ENCODE results near the gene SMG9. TPM values are rescaled to one million over a fixed set of nuclear protein-coding genes. Genes with fewer than 3 reads are reported as not detected.

The SMG9 gene
- total RNA-seq, 1 donor from 2014 or later = 35.0 TPM

- peaks cover 5% of the 10 kb centered on the region for H3K79me2 ChIP-seq (ENCODE audit: insufficient read depth, low read length)
- Mint-ChIP-seq H3K9me3 (ENCODE audit: unreplicated experiment) (peaks cover 2% of the 10 kb centered on the region), H3K27ac (ENCODE audit: unreplicated experiment) (peak overlapping the region; percentile 64), H3K27me3 (ENCODE audit: low read depth, unreplicated experiment) (peaks cover 13% of the 10 kb centered on the region), H3K4me1 (ENCODE audit: low read depth, unreplicated experiment) (peaks cover 32% of the 10 kb centered on the region), H3K36me3 (ENCODE audit: low read depth, unreplicated experiment) (no peaks in the 10 kb centered on the region), H3K4me3 (ENCODE audit: unreplicated experiment) (peak overlapping the region; percentile 70)
- peak overlapping the region; percentile 58 for H3K9ac ChIP-seq (ENCODE audit: low read length)
- H3K9me3 ChIP-seq (ENCODE audit: insufficient read depth, low read depth, low read length) = no peaks in the 10 kb centered on the region
- no peaks in the 10 kb centered on the region for H4K20me1 ChIP-seq (ENCODE audit: insufficient read depth, low read length)
- H3K27ac ChIP-seq (ENCODE audit: low read depth, low read length) = peak overlapping the region; percentile 59
- H3K27me3 ChIP-seq (ENCODE audit: insufficient read depth, low read length) = no peaks in the 10 kb centered on the region
- no peak overlapping the region for H3K4me3 ChIP-seq (ENCODE audit: insufficient read depth, low read depth, low read length)
- peak; percentile 83 for DNase-seq (ENCODE audit: low read depth)
- no peak for TF ChIP-seq EZH2 (IDR thresholded peaks at IDR 0.05; ENCODE audit: insufficient read depth, low read length)
- TF ChIP-seq CTCF (IDR thresholded peaks at IDR 0.05; ENCODE audit: insufficient read depth, low read depth, low read length) = no peak
- no peak overlapping the region for H2AFZ ChIP-seq (ENCODE audit: low read depth, low read length)
- no peak for FAIRE-seq
- peak overlapping the region; percentile 80 for H3K4me2 ChIP-seq (ENCODE audit: low read length)
- peaks cover 35% of the 10 kb centered on the region for H3K4me1 ChIP-seq (ENCODE audit: insufficient read depth, low read length)
- no peaks in the 10 kb centered on the region for H3K36me3 ChIP-seq (ENCODE audit: insufficient read depth, low read length)
Measured at GRCh38 chr19:43784241-43784980, 29.6 kb upstream of the SMG9 start.

- Histone ChIP-seq H3K36me3 (ENCODE audit: insufficient read depth, low read length) (no peaks in the 10 kb centered on the region), H3K4me3 (ENCODE audit: insufficient read depth, low read depth, low read length) (no peak overlapping the region), H3K4me2 (ENCODE audit: low read length) (no peak overlapping the region), H3K9me3 (ENCODE audit: insufficient read depth, low read depth, low read length) (no peaks in the 10 kb centered on the region), H3K4me1 (ENCODE audit: insufficient read depth, low read length) (peaks cover 38% of the 10 kb centered on the region), H3K27ac (ENCODE audit: low read depth, low read length) (no peak overlapping the region), H3K27me3 (ENCODE audit: insufficient read depth, low read length) (no peaks in the 10 kb centered on the region), H2AFZ (ENCODE audit: low read depth, low read length) (no peak overlapping the region), H3K79me2 (ENCODE audit: insufficient read depth, low read length) (peaks cover 11% of the 10 kb centered on the region), H4K20me1 (ENCODE audit: insufficient read depth, low read length) (no peaks in the 10 kb centered on the region), H3K9ac (ENCODE audit: low read length) (no peak overlapping the region)
- Mint-ChIP-seq H3K4me1 (ENCODE audit: low read depth, unreplicated experiment) (peaks cover 33% of the 10 kb centered on the region), H3K27ac (ENCODE audit: unreplicated experiment) (peak overlapping the region; percentile 64), H3K4me3 (ENCODE audit: unreplicated experiment) (peak overlapping the region; percentile 70), H3K9me3 (ENCODE audit: unreplicated experiment) (peaks cover 2% of the 10 kb centered on the region), H3K27me3 (ENCODE audit: low read depth, unreplicated experiment) (peaks cover 10% of the 10 kb centered on the region), H3K36me3 (ENCODE audit: low read depth, unreplicated experiment) (no peaks in the 10 kb centered on the region)
- DNase-seq (ENCODE audit: low read depth) = no peak
- FAIRE-seq = no peak
- TF ChIP-seq CTCF (IDR thresholded peaks at IDR 0.05; ENCODE audit: insufficient read depth, low read depth, low read length) (no peak), EZH2 (IDR thresholded peaks at IDR 0.05; ENCODE audit: insufficient read depth, low read length) (no peak)
Measured at GRCh38 chr19:43783636-43784035, 28.9 kb upstream of the SMG9 start.

GRCh38 chr19:43782689-43783231 lies 28.0 kb upstream of the SMG9 start:
- DNase-seq (ENCODE audit: low read depth) (no peak), FAIRE-seq (no peak)
- Mint-ChIP-seq H3K4me3 (ENCODE audit: unreplicated experiment) (peak overlapping the region; percentile 12), H3K4me1 (ENCODE audit: low read depth, unreplicated experiment) (peaks cover 39% of the 10 kb centered on the region), H3K27ac (ENCODE audit: unreplicated experiment) (no peak overlapping the region), H3K9me3 (ENCODE audit: unreplicated experiment) (peaks cover 2% of the 10 kb centered on the region), H3K27me3 (ENCODE audit: low read depth, unreplicated experiment) (peaks cover 10% of the 10 kb centered on the region), H3K36me3 (ENCODE audit: low read depth, unreplicated experiment) (peaks cover 2% of the 10 kb centered on the region)
- H3K27ac ChIP-seq (ENCODE audit: low read depth, low read length) = no peak overlapping the region
- no peak overlapping the region for H3K4me3 ChIP-seq (ENCODE audit: insufficient read depth, low read depth, low read length)
- no peak for TF ChIP-seq EZH2 (IDR thresholded peaks at IDR 0.05; ENCODE audit: insufficient read depth, low read length)
- TF ChIP-seq CTCF (IDR thresholded peaks at IDR 0.05; ENCODE audit: insufficient read depth, low read depth, low read length) = no peak
- no peaks in the 10 kb centered on the region for H3K9me3 ChIP-seq (ENCODE audit: insufficient read depth, low read depth, low read length)
- no peak overlapping the region for H3K9ac ChIP-seq (ENCODE audit: low read length)
- peaks cover 11% of the 10 kb centered on the region for H3K79me2 ChIP-seq (ENCODE audit: insufficient read depth, low read length)
- H3K4me1 ChIP-seq (ENCODE audit: insufficient read depth, low read length) = peaks cover 41% of the 10 kb centered on the region
- H4K20me1 ChIP-seq (ENCODE audit: insufficient read depth, low read length) = no peaks in the 10 kb centered on the region
- no peaks in the 10 kb centered on the region for H3K27me3 ChIP-seq (ENCODE audit: insufficient read depth, low read length)
- H2AFZ ChIP-seq (ENCODE audit: low read depth, low read length) = no peak overlapping the region
- H3K36me3 ChIP-seq (ENCODE audit: insufficient read depth, low read length) = no peaks in the 10 kb centered on the region
- no peak overlapping the region for H3K4me2 ChIP-seq (ENCODE audit: low read length)

All from astrocyte (in vitro differentiated cells and primary cell).